HCT116 (cell line): ENCODE results near the gene HEXB. TPM values are rescaled to one million over a fixed set of nuclear protein-coding genes. Genes with fewer than 3 reads are reported as not detected.

Source experiments
- ATAC-seq: fragments of 200-7000 bp; cut with Tn5 transposase; 2 replicates; pipeline ENCODE4 v1.9.1; 2020; ENCODE audit warnings: mild to moderate bottlenecking, moderate library complexity
- BruUV-seq: library from RNA; stranded (reverse); fragments of 400-500 nt; replicated peaks from 2 replicates; lab custom pipeline; 2021; lab: Mats Ljungman, UMichigan
- CTCF ChIA-PET: fragments of 300-600 bp; sonication (Branson Sonifier 250); formaldehyde crosslinking; loops from one replicate; lab custom pipeline; 2021; ENCODE audit warnings: antibody characterized with exemption; lab: Charles Lee
- POLR2A ChIA-PET: fragments of 300-600, 350-600 bp; sonication (Branson Sonifier 250); formaldehyde crosslinking; loops from one replicate; lab custom pipeline; 2021; ENCODE audit warnings: antibody characterized with exemption; lab: Charles Lee
- RAD21 ChIA-PET, 2 experiments: fragments of 300-600 bp; sonication (Branson Sonifier 250); formaldehyde crosslinking; loops; one replicate each; lab custom pipeline; 2023; ENCODE audit warnings: low total read pairs in 2 of 2; ENCODE audit not compliant: uncharacterized antibody in 2 of 2, unreplicated experiment in 2 of 2, low non-redundant PET in 1 of 2; lab: Charles Lee
- DNase-seq: peaks from one replicate; pipeline ENCODE4 v3.0.0-alpha.2; 2010; ENCODE audit warnings: low read depth, low spot score
- H2AFZ ChIP-seq: fragments of 200-600 bp; shearing (Covaris generic), sonication (generic); 2 replicates; pipeline ENCODE4 v1.6.1; 2017; ENCODE audit warnings: low read depth, mixed run types, mixed read lengths, antibody characterized with exemption, low read length; ENCODE audit not compliant: poor library complexity, severe bottlenecking
- H3K27ac ChIP-seq: 2 replicates; pipeline ENCODE4 v1.5.1; 2012; ENCODE audit warnings: low read depth, low read length
- H3K27me3 ChIP-seq: fragments of 200-600 bp; sonication (generic); 2 replicates; pipeline ENCODE4 v1.6.1; 2016; ENCODE audit warnings: mixed run types, low read length, mixed read lengths; ENCODE audit not compliant: insufficient read depth
- H3K36me3 ChIP-seq, 2 experiments: fragments of 200-500 bp in 1 of 2; fragments of 200-600 bp in 1 of 2; sonication (Bioruptor generic) in 1 of 2; sonication (generic) in 1 of 2; 2 replicates each; pipeline versions ENCODE4 v1.5.1 to v1.6.1; 2014 to 2016; ENCODE audit warnings: low read length in 2 of 2, inconsistent platforms in 1 of 2, mixed read lengths in 1 of 2, mixed run types in 1 of 2; ENCODE audit not compliant: insufficient read depth in 2 of 2, control insufficient read depth in 1 of 2
- H3K4me1 ChIP-seq, 2 experiments: fragments of 200-600 bp in 1 of 2; sonication (generic) in 1 of 2; 2 replicates each; pipeline versions ENCODE4 v1.5.1 to v1.6.1; 2012 to 2017; ENCODE audit warnings: low read length in 2 of 2, inconsistent platforms in 1 of 2, mild to moderate bottlenecking in 1 of 2, mixed read lengths in 1 of 2, mixed run types in 1 of 2, moderate library complexity in 1 of 2; ENCODE audit not compliant: insufficient read depth in 2 of 2, control insufficient read depth in 1 of 2
- H3K4me2 ChIP-seq: fragments of 200-600 bp; sonication (generic); 2 replicates; pipeline ENCODE4 v1.6.1; 2017; ENCODE audit warnings: mixed run types, low read length, mixed read lengths
- H3K4me3 ChIP-seq, 2 experiments: fragments of 200-600 bp in 1 of 2; sonication (generic) in 1 of 2; replicated peaks in 1 of 2; 2 replicates each; pipeline ENCODE4 v1.5.1; 2011 to 2016; ENCODE audit warnings: low read length in 2 of 2, control low read depth in 1 of 2, low read depth in 1 of 2, mild to moderate bottlenecking in 1 of 2, mixed read lengths in 1 of 2, mixed run types in 1 of 2
- H3K79me2 ChIP-seq: fragments of 200-600 bp; sonication (generic); 2 replicates; pipeline ENCODE4 v1.6.1; 2017; ENCODE audit warnings: mild to moderate bottlenecking, mixed run types, low read length, moderate library complexity, mixed read lengths; ENCODE audit not compliant: insufficient read depth
- H3K9ac ChIP-seq: fragments of 200-600 bp; sonication (generic); 2 replicates; pipeline ENCODE4 v1.6.1; 2016; ENCODE audit warnings: low read length, mixed read lengths
- H3K9me2 ChIP-seq: fragments of 200-600 bp; sonication (generic), shearing (Covaris generic); 2 replicates; pipeline ENCODE4 v1.6.1; 2017; ENCODE audit warnings: mixed run types, mild to moderate bottlenecking, moderate library complexity; ENCODE audit not compliant: insufficient read depth
- H3K9me3 ChIP-seq, 2 experiments: fragments of 200-500 bp in 1 of 2; fragments of 200-600 bp in 1 of 2; sonication (Bioruptor generic) in 1 of 2; sonication (generic) in 1 of 2; 2 replicates each; pipeline ENCODE4 v1.6.1; 2014 to 2017; ENCODE audit warnings: low read length in 2 of 2, mixed read lengths in 2 of 2, inconsistent platforms in 1 of 2, low read depth in 1 of 2, mild to moderate bottlenecking in 1 of 2, mixed run types in 1 of 2, moderate library complexity in 1 of 2; ENCODE audit not compliant: control insufficient read depth in 1 of 2, insufficient read depth in 1 of 2
- H4K20me1 ChIP-seq: fragments of 200-600 bp; sonication (generic), shearing (Covaris generic); 2 replicates; pipeline ENCODE4 v1.6.1; 2017; ENCODE audit warnings: mixed run types, mild to moderate bottlenecking, moderate library complexity; ENCODE audit not compliant: insufficient read depth
- ATF3 ChIP-seq: IDR thresholded peaks from 2 replicates; pipeline ENCODE4 v1.6.1; 2012
- CEBPB ChIP-seq: IDR thresholded peaks from 2 replicates; pipeline ENCODE4 v1.6.1; 2012; ENCODE audit warnings: low read depth
- REST ChIP-seq: IDR thresholded peaks from 2 replicates; pipeline ENCODE4 v1.6.1; 2012; ENCODE audit warnings: low read depth
- ZFX ChIP-seq: fragments of 450-650 bp; IDR thresholded peaks from 2 replicates; pipeline ENCODE4 v1.6.1; 2017
- intact Hi-C: fragments of 100-400 bp; cut with micrococcal nuclease; formaldehyde crosslinking; loops from 2 replicates; pipeline ENCODE4 v1.10.0; 2022
- total RNA-seq: library from RNA; stranded (reverse); gene quantifications from one replicate; pipeline ENCODE4 v1.2.1, GENCODE V29; 2021; ENCODE audit not compliant: unreplicated experiment

Gene HEXB
- total RNA-seq, 1 experiment from 2014 or later, result 123 TPM

- no peak for TF ChIP-seq REST
- TF ChIP-seq ZFX, result no peak
- TF ChIP-seq, all 23 proteins: peak for 0
Observed at GRCh38 chr5:74667396-74667795, 17.6 kb upstream of the HEXB start (continued).

- no peaks in the 10 kb centered on the region for H3K27me3 ChIP-seq
- H3K4me3 ChIP-seq, result no peak overlapping the region
- TF ChIP-seq CEBPB, result no peak
- TF ChIP-seq ATF3, result no peak
- H3K9me3 ChIP-seq, result no peaks in the 10 kb centered on the region
- intact Hi-C loops, result loop anchor here (10.0 kb wide), 1 partner anchor 1585 kb away; no protein-coding TSS in a partner anchor
- H3K79me2 ChIP-seq, result no peaks in the 10 kb centered on the region
- no peak overlapping the region for H3K27ac ChIP-seq
- peaks cover 0 to 6% of the 10 kb centered on the region in 2 experiments; a peak in 2 of 4 replicates for H3K4me1 ChIP-seq
- CTCF ChIA-PET, result no interaction called here
- no peak; the same call in 1 of the 2 replicates for ATAC-seq
- H3K36me3 ChIP-seq, result no peaks in the 10 kb centered on the region
- H3K9me2 ChIP-seq, result no peaks in the 10 kb centered on the region
- RAD21 ChIA-PET, result no interaction called here
- no TSS peak for BruUV-seq
- no peak overlapping the region for H2AFZ ChIP-seq
- H3K9ac ChIP-seq, result no peak overlapping the region
- POLR2A ChIA-PET, result no interaction called here
- DNase-seq, result no peak
- H4K20me1 ChIP-seq, result no peaks in the 10 kb centered on the region
- no peak overlapping the region for H3K4me2 ChIP-seq
Observed at GRCh38 chr5:74669821-74670220, 15.2 kb upstream of the HEXB start.
